ENCODE measurements around the gene U2AF2. TPM values are rescaled to one million over a fixed set of nuclear protein-coding genes. Genes with fewer than 3 reads are reported as not detected.

U2AF2 gene
- polyA plus RNA-seq, 1 donor (not counting 4 experiments of a cell fraction or from before 2014, with no cell fraction given) = 109 TPM

DNA sequence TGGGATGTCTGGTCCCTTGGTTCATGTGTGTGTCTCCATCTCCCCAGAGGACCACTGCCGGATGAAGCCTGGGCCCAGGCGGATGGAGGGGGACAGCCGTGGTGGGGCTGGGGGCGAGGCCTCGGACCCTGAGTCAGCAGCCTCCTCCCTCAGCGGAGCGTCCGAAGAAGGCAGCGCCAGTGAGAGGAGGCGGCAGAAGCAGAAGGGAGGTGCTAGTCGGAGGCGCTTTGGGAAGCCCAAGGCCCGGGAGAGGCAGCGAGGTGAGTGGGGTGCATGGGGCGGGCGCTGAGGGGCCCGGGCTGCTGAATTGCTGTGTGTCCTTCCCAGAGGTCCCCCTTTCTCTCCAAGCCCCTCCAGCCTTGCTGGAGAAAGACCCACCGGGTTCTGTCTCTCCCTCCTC, 3.6 kb upstream of the U2AF2 start:
- Histone ChIP-seq H3K27me3 (ENCODE audit: control insufficient read depth, extremely low read depth, insufficient read depth, low read length) (no peaks in the 10 kb centered on the region), H3K79me2 (ENCODE audit: control insufficient read depth, insufficient read depth, low read length) (peaks cover 14% of the 10 kb centered on the region), H3K36me3 (ENCODE audit: control insufficient read depth in 2 of 2, extremely low read depth in 1 of 2, insufficient read depth in 2 of 2, low read length in 2 of 2) (peaks cover 3 to 7% of the 10 kb centered on the region in 2 experiments), H2AFZ (ENCODE audit: control insufficient read depth, low read length) (no peak overlapping the region), H3K27ac (ENCODE audit: control insufficient read depth, insufficient read depth, low read length) (no peak overlapping the region), H4K20me1 (ENCODE audit: control insufficient read depth, extremely low read depth, insufficient read depth, low read length) (no peaks in the 10 kb centered on the region), H3K9me3 (ENCODE audit: control insufficient read depth, low read depth, low read length) (no peaks in the 10 kb centered on the region), H3K4me1 (ENCODE audit: control insufficient read depth, extremely low read depth, insufficient read depth, low read length) (peaks cover 12% of the 10 kb centered on the region), H3K9ac (ENCODE audit: control insufficient read depth, extremely low read depth, insufficient read depth, low read length) (no peak overlapping the region), H3K4me3 (ENCODE audit: control insufficient read depth in 2 of 3, extremely low read depth in 1 of 3, insufficient read depth in 2 of 3, low read depth in 1 of 3, low read length in 3 of 3) (no peak overlapping the region), H3K4me2 (ENCODE audit: control insufficient read depth, extremely low read depth, insufficient read depth, low read depth, low read length) (no peak overlapping the region), H3K9me1 (ENCODE audit: control insufficient read depth, extremely low read depth, insufficient read depth, low read length) (no peaks in the 10 kb centered on the region)
- DNase-seq (ENCODE audit: low read depth, low spot score) = no peak
- dilution Hi-C loops (cut with MboI; ENCODE audit: extremely low pct_ligation_motif_present, low sequenced_read_pairs) = no loop called here
- no peak for TF ChIP-seq CTCF (optimal IDR thresholded peaks at IDR 0.05 in 1 of 3, IDR thresholded peaks at IDR 0.05 in 1 of 3, conservative IDR thresholded peaks at IDR 0.05 in 1 of 3; ENCODE audit: extremely low read depth in 1 of 3, insufficient read depth in 2 of 3, low read length in 3 of 3)
- TF ChIP-seq EZH2 (IDR thresholded peaks at IDR 0.05; ENCODE audit: low read length) = no peak
- FAIRE-seq = no peak

- dilution Hi-C loops (cut with MboI; ENCODE audit: extremely low pct_ligation_motif_present, low sequenced_read_pairs) = no loop called here
- Histone ChIP-seq H3K79me2 (ENCODE audit: control insufficient read depth, insufficient read depth, low read length) (peaks cover 26% of the 10 kb centered on the region), H3K9ac (ENCODE audit: control insufficient read depth, extremely low read depth, insufficient read depth, low read length) (peak overlapping the region; percentile 98), H3K9me1 (ENCODE audit: control insufficient read depth, extremely low read depth, insufficient read depth, low read length) (no peaks in the 10 kb centered on the region), H3K27ac (ENCODE audit: control insufficient read depth, insufficient read depth, low read length) (no peak overlapping the region), H3K4me1 (ENCODE audit: control insufficient read depth, extremely low read depth, insufficient read depth, low read length) (peaks cover 21% of the 10 kb centered on the region), H3K9me3 (ENCODE audit: control insufficient read depth, low read depth, low read length) (no peaks in the 10 kb centered on the region), H3K4me2 (ENCODE audit: control insufficient read depth, extremely low read depth, insufficient read depth, low read depth, low read length) (no peak overlapping the region), H4K20me1 (ENCODE audit: control insufficient read depth, extremely low read depth, insufficient read depth, low read length) (peaks cover 11% of the 10 kb centered on the region), H2AFZ (ENCODE audit: control insufficient read depth, low read length) (no peak overlapping the region), H3K27me3 (ENCODE audit: control insufficient read depth, extremely low read depth, insufficient read depth, low read length) (no peaks in the 10 kb centered on the region), H3K4me3 (ENCODE audit: control insufficient read depth in 2 of 3, extremely low read depth in 1 of 3, insufficient read depth in 2 of 3, low read depth in 1 of 3, low read length in 3 of 3) (peak overlapping the region in 1 of 3 experiments; percentile 91), H3K36me3 (ENCODE audit: control insufficient read depth in 2 of 2, extremely low read depth in 1 of 2, insufficient read depth in 2 of 2, low read length in 2 of 2) (peaks cover 2 to 7% of the 10 kb centered on the region in 2 experiments)
- FAIRE-seq (no peak), DNase-seq (ENCODE audit: low read depth, low spot score) (no peak)
- no peak for TF ChIP-seq CTCF (optimal IDR thresholded peaks at IDR 0.05 in 1 of 3, IDR thresholded peaks at IDR 0.05 in 1 of 3, conservative IDR thresholded peaks at IDR 0.05 in 1 of 3; ENCODE audit: extremely low read depth in 1 of 3, insufficient read depth in 2 of 3, low read length in 3 of 3)
- TF ChIP-seq EZH2 (IDR thresholded peaks at IDR 0.05; ENCODE audit: low read length) = no peak
These were observed 2.3 kb upstream of the U2AF2 start for GRCh38 chr19:55652311-55653128.

All from keratinocyte (primary cell).